Activated CD8-positive, alpha-beta T cell treated with anti-CD3 and anti-CD28 coated beads for 36 hours (primary cell): Measurements from ENCODE around the gene HMGCS2. TPM values are rescaled to one million over a fixed set of nuclear protein-coding genes. Genes with fewer than 3 reads are reported as not detected.

Source experiments
- ATAC-seq: fragments of 200-7000 bp; cut with Tn5 transposase; one replicate; pipeline ENCODE4 v1.10.0; 2021; ENCODE audit warnings: mild to moderate bottlenecking, moderate library complexity
- CTCF ChIA-PET: fragments of 350-600 bp; sonication (Branson Sonifier 250); formaldehyde crosslinking; loops from one replicate; lab custom pipeline; 2021; ENCODE audit warnings: antibody characterized with exemption; lab: Charles Lee
- POLR2A ChIA-PET: fragments of 350-600 bp; sonication (Branson Sonifier 250); formaldehyde crosslinking; loops from one replicate; lab custom pipeline; 2021; ENCODE audit warnings: antibody characterized with exemption; lab: Charles Lee
- DNase-seq: peaks from one replicate; pipeline ENCODE4 v3.0.0-alpha.2; 2020
- H3K27ac Mint-ChIP-seq: one replicate; pipeline ENCODE4 v1.8.0; 2021; ENCODE audit warnings: mild to moderate bottlenecking, mixed read lengths
- H3K27me3 Mint-ChIP-seq: one replicate; pipeline ENCODE4 v1.8.0; 2021; ENCODE audit warnings: mixed read lengths
- H3K36me3 Mint-ChIP-seq: one replicate; pipeline ENCODE4 v1.8.0; 2021; ENCODE audit warnings: low read depth, mixed read lengths
- H3K4me1 Mint-ChIP-seq: one replicate; pipeline ENCODE4 v1.8.0; 2021; ENCODE audit warnings: low read depth, mixed read lengths
- H3K4me3 Mint-ChIP-seq: one replicate; pipeline ENCODE4 v1.8.0; 2021; ENCODE audit warnings: mild to moderate bottlenecking, moderate library complexity, mixed read lengths
- H3K9me3 Mint-ChIP-seq: one replicate; pipeline ENCODE4 v1.8.0; 2021; ENCODE audit warnings: mixed read lengths
- CTCF ChIP-seq: fragments of 200-600 bp; IDR thresholded peaks from one replicate; pipeline ENCODE4 v1.8.0; 2022; ENCODE audit warnings: antibody characterized with exemption, mild to moderate bottlenecking
- intact Hi-C: fragments of 100-400 bp; cut with micrococcal nuclease; formaldehyde crosslinking; loops from one replicate; pipeline ENCODE4 v1.10.0; 2022
- total RNA-seq, 2 experiments: library from RNA; stranded (reverse); gene quantifications; one replicate each; pipeline ENCODE4 v1.2.3, GENCODE V29; 2021

The HMGCS2 gene
- total RNA-seq, 2 experiments from 2014 or later, result not detected

- CTCF ChIA-PET, result no interaction called here
- ATAC-seq (no peak), DNase-seq (no peak)
- TF ChIP-seq CTCF, result no peak
- intact Hi-C loops, result no loop called here
- Mint-ChIP-seq H3K36me3 (no peaks in the 10 kb centered on the region), H3K4me1 (peaks cover 2% of the 10 kb centered on the region), H3K27me3 (peaks cover 9% of the 10 kb centered on the region), H3K27ac (no peak overlapping the region), H3K4me3 (no peak overlapping the region), H3K9me3 (no peaks in the 10 kb centered on the region)
- POLR2A ChIA-PET, result no interaction called here
Measured at GRCh38 chr1:119766374-119766794, 2.3 kb downstream of the HMGCS2 start.

GRCh38 chr1:119764220-119764619 is 4.5 kb downstream of the HMGCS2 start:
- H3K27me3 Mint-ChIP-seq, result peaks cover 12% of the 10 kb centered on the region
- no peak overlapping the region for H3K27ac Mint-ChIP-seq
- H3K9me3 Mint-ChIP-seq, result no peaks in the 10 kb centered on the region
- H3K4me3 Mint-ChIP-seq, result no peak overlapping the region
- peaks cover 2% of the 10 kb centered on the region for H3K4me1 Mint-ChIP-seq
- H3K36me3 Mint-ChIP-seq, result no peaks in the 10 kb centered on the region
- ChIA-PET POLR2A (no interaction called here), CTCF (interaction anchor here (1.0 kb wide), 2 partner anchors 21 to 89 kb away, joined by 3 read pairs; no protein-coding TSS in a partner anchor)
- intact Hi-C loops, result no loop called here
- DNase-seq, result no peak
- no peak for TF ChIP-seq CTCF
- ATAC-seq, result no peak

GRCh38 chr1:119762953-119763352 is 5.8 kb downstream of the HMGCS2 start:
- POLR2A ChIA-PET, result no interaction called here
- Mint-ChIP-seq H3K4me1 (peaks cover 2% of the 10 kb centered on the region), H3K9me3 (no peaks in the 10 kb centered on the region), H3K27me3 (peaks cover 12% of the 10 kb centered on the region), H3K36me3 (no peaks in the 10 kb centered on the region), H3K27ac (no peak overlapping the region), H3K4me3 (no peak overlapping the region)
- intact Hi-C loops, result no loop called here
- CTCF ChIA-PET, result no interaction called here
- TF ChIP-seq CTCF, result no peak
- DNase-seq, result no peak
- no peak for ATAC-seq

GRCh38 chr1:119762409-119762808 is 6.3 kb downstream of the HMGCS2 start:
- POLR2A ChIA-PET, result no interaction called here
- intact Hi-C loops, result no loop called here
- H3K27me3 Mint-ChIP-seq, result peaks cover 11% of the 10 kb centered on the region
- H3K4me1 Mint-ChIP-seq, result peaks cover 2% of the 10 kb centered on the region
- no peak overlapping the region for H3K27ac Mint-ChIP-seq
- CTCF ChIA-PET, result no interaction called here
- H3K36me3 Mint-ChIP-seq, result no peaks in the 10 kb centered on the region
- no peak for DNase-seq
- H3K9me3 Mint-ChIP-seq, result no peaks in the 10 kb centered on the region
- no peak overlapping the region for H3K4me3 Mint-ChIP-seq
- TF ChIP-seq CTCF, result no peak
- ATAC-seq, result no peak

- POLR2A ChIA-PET, result no interaction called here
- Mint-ChIP-seq H3K9me3 (no peaks in the 10 kb centered on the region), H3K27me3 (peaks cover 4% of the 10 kb centered on the region), H3K4me3 (no peak overlapping the region), H3K27ac (no peak overlapping the region), H3K4me1 (no peaks in the 10 kb centered on the region), H3K36me3 (no peaks in the 10 kb centered on the region)
- no peak for DNase-seq
- CTCF ChIA-PET, result interaction anchor here (2.3 to 4.6 kb wide), 2 partner anchors 14 to 50 kb away, joined by 9 to 28 read pairs; no protein-coding TSS in a partner anchor
- ATAC-seq, result no peak
- TF ChIP-seq CTCF, result no peak
- intact Hi-C loops, result no loop called here
Measured at GRCh38 chr1:119758584-119758983, 10.1 kb downstream of the HMGCS2 start.
